Pancreas (tissue), 10 donors: ENCODE results near the gene AP5Z1. TPM values are rescaled to one million over a fixed set of nuclear protein-coding genes. Genes with fewer than 3 reads are reported as not detected.

Experiments
- ATAC-seq, 4 donors: fragments of 200-7000 bp; cut with Tn5 transposase; one replicate each; pipeline versions ENCODE4 v1.8.0 to v1.9.1; 2020; ENCODE audit warnings: mild to moderate bottlenecking in 4 of 4, moderate library complexity in 4 of 4
- DNase-seq, 6 donors: peaks; one replicate each; pipeline ENCODE4 v3.0.0-alpha.2; 2020
- FAIRE-seq: peaks from 2 replicates; lab custom pipeline; 2012; peaks lifted over from hg19 to GRCh38; lab: Jason Lieb, UNC
- H3K27ac ChIP-seq, 4 donors: fragments of 200-600 bp; sonication (generic); 1 replicate in 3 of 4; 2 replicates in 1 of 4; pipeline versions ENCODE4 v1.5.0 to v1.8.0; 2020
- H3K27me3 ChIP-seq, 4 donors: fragments of 200-600 bp; one replicate each; pipeline ENCODE4 v1.8.0; 2021
- H3K36me3 ChIP-seq, 3 donors: fragments of 200-600 bp; sonication (generic) in 1 of 3; one replicate each; pipeline versions ENCODE4 v1.5.0 to v1.8.0; 2020 to 2021
- H3K4me1 ChIP-seq, 3 donors: fragments of 200-600 bp; one replicate each; pipeline ENCODE4 v1.8.0; 2021
- H3K4me3 ChIP-seq, 4 donors: fragments of 200-600 bp; sonication (generic) in 2 of 4; one replicate each; pipeline versions ENCODE4 v1.5.0 to v1.8.0; 2020 to 2021
- H3K9me3 ChIP-seq, 4 donors: fragments of 200-600 bp; one replicate each; pipeline ENCODE4 v1.8.0; 2021
- CTCF ChIP-seq, 4 donors: fragments of 200-600 bp; sonication (generic) in 3 of 4; IDR thresholded peaks; one replicate each; pipeline versions ENCODE4 v1.5.0 to v1.8.0; 2021; ENCODE audit warnings: antibody characterized with exemption in 4 of 4
- whole genome bisulfite sequencing, 2 donors: extraction: QIAGEN DNeasy Blood & Tissue Kit; methylation state at CpG; one replicate each; pipeline ENCODE4 v1.1.7; 2013; 5-methylcytosine and 5-hydroxymethylcytosine counted together
- intact Hi-C, 3 donors: fragments of 100-400 bp; cut with DNase I; formaldehyde crosslinking; loops; one replicate each; pipeline versions ENCODE4 v1.11.1 to v1.14.2; 2022
- polyA plus RNA-seq, 2 donors: library from polyadenylated mRNA; stranded (reverse); fragments of 200-250 nt; gene quantifications; one replicate each; pipeline ENCODE4 v1.2.3, GENCODE V29; 2013
- total RNA-seq, 6 donors: library from RNA; stranded (reverse); fragmentation: NEBNext Ultra II Directional in 4 of 6; extraction: Animal tissue kit (Norgen Biotek cat#: 25700) in 4 of 6; gene quantifications; one replicate each; pipeline versions ENCODE4 v1.2.1 to v1.2.4, GENCODE V29; 2021 to 2023
- donor health status: healthy with polysubstance abuse.
- donor health status: DM: no; HTN: no; CAD: no; lungs with moderate emphysema.
- donor health status: DM: no; HTN: no; CAD: no.
- donor health status: control.
- donor health status: control.
- donor health status: Bipolar disorder and iron deficiency.
- donor health status: DM: yes; HTN: yes; CAD: no.
- donor health status: DM: no; HTN: no; CAD: no.
- donor health status: DM: no; HTN: no; CAD: no.
- donor health status: DM: yes; HTN: yes; CAD: no.

AP5Z1 gene
- total and polyA plus RNA-seq, 8 donors = 12.8 to 81.2 (median 18.3) TPM

- Histone ChIP-seq H3K4me1 (peaks cover 5 to 26% (median 19%) of the 10 kb centered on the region in 3 donors), H3K27ac (peak overlapping the region; percentile 60 to 92 (median 88)), H3K4me3 (peak overlapping the region in 2 of 4 donors; percentile 7 to 19), H3K9me3 (no peaks in the 10 kb centered on the region), H3K27me3 (no peaks in the 10 kb centered on the region), H3K36me3 (peaks cover 0 to 14% (median 5%) of the 10 kb centered on the region in 3 donors)
- TF ChIP-seq CTCF (IDR thresholded peaks at IDR 0.05) = no peak
- DNase-seq (peak; percentile 95 to 98 (median 97)), FAIRE-seq (peak; percentile 94), ATAC-seq (peak; percentile 94 to 96 (median 95))
- intact Hi-C loops = loop anchor here in 1 of 3 donors (10.0 kb wide), 1 partner anchor 60 kb away; the partner anchor contains the start of gene FOXK1
- 18 to 21% methylated on average over 31 of the region's 31 CpGs for WGBS, 2 donors
Measured at GRCh38 chr7:4744391-4745264, 30.8 kb upstream of the AP5Z1 start.

- DNase-seq (no peak), FAIRE-seq (no peak), ATAC-seq (peak in 1 of 4 donors; percentile 36)
- TF ChIP-seq CTCF (IDR thresholded peaks at IDR 0.05) = no peak
- Histone ChIP-seq H3K36me3 (peaks cover 0 to 14% (median 5%) of the 10 kb centered on the region in 3 donors), H3K4me1 (peaks cover 5 to 22% (median 19%) of the 10 kb centered on the region in 3 donors), H3K27me3 (no peaks in the 10 kb centered on the region), H3K4me3 (peak overlapping the region in 2 of 4 donors; percentile 7 to 19), H3K27ac (peak overlapping the region; percentile 60 to 92 (median 88)), H3K9me3 (no peaks in the 10 kb centered on the region)
- WGBS, 2 donors = 13 to 17% methylated on average over 18 of the region's 18 CpGs
- intact Hi-C loops = loop anchor here in 1 of 3 donors (10.0 kb wide), 1 partner anchor 61 kb away; the partner anchor contains the start of gene FOXK1
Measured at GRCh38 chr7:4745265-4745919, 30.0 kb upstream of the AP5Z1 start.

GRCh38 chr7:4745971-4746919 lies 29.2 kb upstream of the AP5Z1 start:
- peak in 2 of 4 donors; percentile 40 to 66 for ATAC-seq
- DNase-seq = no peak
- no peak for TF ChIP-seq CTCF (IDR thresholded peaks at IDR 0.05)
- Histone ChIP-seq H3K4me3 (peak overlapping the region in 1 of 4 donors; percentile 19), H3K4me1 (peaks cover 5 to 22% (median 19%) of the 10 kb centered on the region in 3 donors), H3K36me3 (peaks cover 0 to 13% (median 5%) of the 10 kb centered on the region in 3 donors), H3K9me3 (no peaks in the 10 kb centered on the region), H3K27ac (peak overlapping the region; percentile 60 to 92 (median 88)), H3K27me3 (no peaks in the 10 kb centered on the region)
- WGBS, 2 donors = 53 to 56% methylated on average over 12 of the region's 12 CpGs
- peak; percentile 39 for FAIRE-seq
- intact Hi-C loops = loop anchor here in 1 of 3 donors (10.0 kb wide), 1 partner anchor 61 kb away; the partner anchor contains the start of gene FOXK1

- TF ChIP-seq CTCF (IDR thresholded peaks at IDR 0.05) = no peak
- intact Hi-C loops = loop anchor here in 1 of 3 donors (10.0 kb wide), 1 partner anchor 62 kb away; the partner anchor contains the start of gene FOXK1
- FAIRE-seq (no peak), ATAC-seq (no peak), DNase-seq (no peak)
- no peak overlapping the region for H3K4me3 ChIP-seq
- peak overlapping the region in 2 of 4 donors; percentile 89 to 92 for H3K27ac ChIP-seq
- peaks cover 12 to 25% (median 19%) of the 10 kb centered on the region in 3 donors for H3K4me1 ChIP-seq
- no peaks in the 10 kb centered on the region for H3K9me3 ChIP-seq
- H3K27me3 ChIP-seq = no peaks in the 10 kb centered on the region
- 90 to 93% methylated on average over 22 of the region's 22 CpGs for WGBS, 2 donors
- H3K36me3 ChIP-seq = peaks cover 0 to 6% (median under 1%) of the 10 kb centered on the region in 3 donors
Measured at GRCh38 chr7:4747013-4747412, 28.4 kb upstream of the AP5Z1 start.
